ENCODE measurements around the gene SAYSD1.

SAYSD1 gene

GRCh38 chr6:39079197-39080125 is 35.5 kb downstream of the SAYSD1 start:
- DNase-seq (ENCODE audit: low spot score) = no peak

- DNase-seq (ENCODE audit: low spot score) = no peak
Measured at GRCh38 chr6:39078695-39079094, 36.3 kb downstream of the SAYSD1 start.

GRCh38 chr6:39077882-39078594 is 36.9 kb downstream of the SAYSD1 start:
- no peak for DNase-seq (ENCODE audit: low spot score)

GRCh38 chr6:39076623-39077535 is 38.1 kb downstream of the SAYSD1 start:
- no peak for DNase-seq (ENCODE audit: low spot score)

GRCh38 chr6:39075807-39076622 is 39.0 kb downstream of the SAYSD1 start:
- DNase-seq (ENCODE audit: low spot score) = no peak

GRCh38 chr6:39075010-39075686 is 39.8 kb downstream of the SAYSD1 start:
- DNase-seq (ENCODE audit: low spot score) = no peak

- no peak for DNase-seq (ENCODE audit: low spot score)
Measured at GRCh38 chr6:39074486-39074885, 40.5 kb downstream of the SAYSD1 start.

GRCh38 chr6:39073471-39074355 is 41.3 kb downstream of the SAYSD1 start:
- DNase-seq (ENCODE audit: low spot score) = no peak

GRCh38 chr6:39072830-39073229 is 42.2 kb downstream of the SAYSD1 start:
- DNase-seq (ENCODE audit: low spot score) = no peak

GRCh38 chr6:39068391-39068790 is 46.6 kb downstream of the SAYSD1 start:
- no peak for DNase-seq (ENCODE audit: low spot score)

GRCh38 chr6:39065561-39065960 is 49.4 kb downstream of the SAYSD1 start:
- no peak for DNase-seq (ENCODE audit: low spot score)

- DNase-seq (ENCODE audit: low spot score) = no peak
Measured at GRCh38 chr6:39063526-39063925, 51.5 kb downstream of the SAYSD1 start.

GRCh38 chr6:39062014-39062740 is 52.8 kb downstream of the SAYSD1 start:
- no peak for DNase-seq (ENCODE audit: low spot score)

- DNase-seq (ENCODE audit: low spot score) = no peak
Measured at GRCh38 chr6:39061588-39061987, 53.4 kb downstream of the SAYSD1 start.

- no peak for DNase-seq (ENCODE audit: low spot score)
Measured at GRCh38 chr6:39061182-39061581, 53.8 kb downstream of the SAYSD1 start.

- no peak for DNase-seq (ENCODE audit: low spot score)
Measured at GRCh38 chr6:39060467-39061160, 54.4 kb downstream of the SAYSD1 start.

- no peak for DNase-seq (ENCODE audit: low spot score)
Measured at GRCh38 chr6:39059496-39060310, 55.3 kb downstream of the SAYSD1 start.
